PC-3 (cell line): ENCODE data around the gene TMEM98. TPM values are rescaled to one million over a fixed set of nuclear protein-coding genes. Genes with fewer than 3 reads are reported as not detected.

Experiments used
- ATAC-seq: fragments of 200-7000 bp; cut with Tn5 transposase; 2 replicates; pipeline ENCODE4 v1.9.1; 2020; ENCODE audit warnings: mild to moderate bottlenecking, moderate library complexity
- BruUV-seq: library from RNA; stranded (reverse); fragments of 400-500 nt; replicated peaks from 2 replicates; lab custom pipeline; 2021; lab: Mats Ljungman, UMichigan
- CTCF ChIA-PET: fragments of 300-600 bp; sonication (Branson Sonifier 250); formaldehyde crosslinking; loops from one replicate; lab custom pipeline; 2022; ENCODE audit warnings: antibody characterized with exemption; lab: Charles Lee
- POLR2A ChIA-PET: fragments of 300-600 bp; sonication (Branson Sonifier 250); formaldehyde crosslinking; loops from one replicate; lab custom pipeline; 2022; ENCODE audit warnings: antibody characterized with exemption; ENCODE audit not compliant: unreplicated experiment; lab: Charles Lee
- DNase-seq: peaks from one replicate; pipeline ENCODE4 v3.0.0-alpha.2; 2015
- H2AFZ ChIP-seq: fragments of 300-600 bp; sonication (generic); 2 replicates; pipeline ENCODE4 v1.6.0; 2016; ENCODE audit warnings: antibody characterized with exemption, low read length
- H3F3A ChIP-seq: fragments of 300-600 bp; sonication (generic); one replicate; pipeline ENCODE4 v1.6.0; 2017; ENCODE audit warnings: antibody characterized with exemption, low read length, control low read depth, mild to moderate bottlenecking; ENCODE audit not compliant: unreplicated experiment
- H3K27ac ChIP-seq: fragments of 300-600 bp; sonication (generic); 2 replicates; pipeline ENCODE4 v1.5.1; 2016; ENCODE audit warnings: mild to moderate bottlenecking, low read length
- H3K27me3 ChIP-seq: fragments of 300-600 bp; sonication (generic); 2 replicates; pipeline ENCODE4 v1.6.1; 2016; ENCODE audit warnings: low read length, mixed read lengths
- H3K36me3 ChIP-seq: fragments of 300-600 bp; sonication (generic); 2 replicates; pipeline ENCODE4 v1.6.1; 2016; ENCODE audit warnings: low read depth, mixed run types, low read length, mixed read lengths
- H3K4me1 ChIP-seq: fragments of 300-600 bp; sonication (generic); 2 replicates; pipeline ENCODE4 v1.5.1; 2016; ENCODE audit warnings: low read length; ENCODE audit not compliant: insufficient read depth
- H3K4me2 ChIP-seq: fragments of 300-600 bp; sonication (generic); 2 replicates; pipeline ENCODE4 v1.6.0; 2016; ENCODE audit warnings: low read length
- H3K4me3 ChIP-seq: fragments of 300-600 bp; sonication (generic); 2 replicates; pipeline ENCODE4 v1.5.1; 2016; ENCODE audit warnings: mild to moderate bottlenecking, low read length, mixed read lengths
- H3K79me2 ChIP-seq: fragments of 300-600 bp; sonication (generic); 2 replicates; pipeline ENCODE4 v1.6.1; 2017; ENCODE audit warnings: low read length, mixed read lengths
- H3K9ac ChIP-seq: fragments of 300-600 bp; sonication (generic); 2 replicates; pipeline ENCODE4 v1.6.0; 2016; ENCODE audit warnings: mild to moderate bottlenecking, low read length
- H3K9me2 ChIP-seq: fragments of 300-600 bp; sonication (generic); replicated peaks from 2 replicates; pipeline ENCODE4 v1.6.1; 2016; ENCODE audit warnings: mixed run types, low read length, mixed read lengths
- H3K9me3 ChIP-seq: fragments of 300-600 bp; sonication (generic); 2 replicates; pipeline ENCODE4 v1.6.1; 2016; ENCODE audit warnings: low read length, mixed read lengths
- H4K20me1 ChIP-seq: fragments of 300-600 bp; sonication (generic); 2 replicates; pipeline ENCODE4 v1.6.1; 2016; ENCODE audit warnings: low read length, mixed read lengths
- CTCF ChIP-seq: fragments of 300-600 bp; sonication (generic); conservative IDR thresholded peaks from 2 replicates; pipeline ENCODE4 v1.5.1; 2017; ENCODE audit warnings: antibody characterized with exemption, low read depth, mild to moderate bottlenecking, low read length
- EZH2 ChIP-seq: fragments of 300-600 bp; sonication (generic); IDR thresholded peaks from one replicate; pipeline ENCODE4 v1.6.1; 2017; ENCODE audit warnings: antibody characterized with exemption, mild to moderate bottlenecking, low read length; ENCODE audit not compliant: unreplicated experiment
- EZH2phosphoT487 ChIP-seq: fragments of 300-600 bp; sonication (generic); IDR thresholded peaks from 2 replicates; pipeline ENCODE4 v1.6.1; 2018; ENCODE audit warnings: mild to moderate bottlenecking, antibody characterized with exemption, low read length, borderline replicate concordance
- intact Hi-C: fragments of 100-400 bp; cut with micrococcal nuclease; formaldehyde crosslinking; loops from 2 replicates; pipeline ENCODE4 v1.9.0; 2023
- total RNA-seq: library from RNA; depleted of rRNA; stranded (reverse); fragments of >200 nt; gene quantifications from 2 replicates; pipeline ENCODE4 v1.2.3, GENCODE V29; 2014

The TMEM98 gene
- total RNA-seq, 1 experiment from 2014 or later: 59.4 TPM

DNA sequence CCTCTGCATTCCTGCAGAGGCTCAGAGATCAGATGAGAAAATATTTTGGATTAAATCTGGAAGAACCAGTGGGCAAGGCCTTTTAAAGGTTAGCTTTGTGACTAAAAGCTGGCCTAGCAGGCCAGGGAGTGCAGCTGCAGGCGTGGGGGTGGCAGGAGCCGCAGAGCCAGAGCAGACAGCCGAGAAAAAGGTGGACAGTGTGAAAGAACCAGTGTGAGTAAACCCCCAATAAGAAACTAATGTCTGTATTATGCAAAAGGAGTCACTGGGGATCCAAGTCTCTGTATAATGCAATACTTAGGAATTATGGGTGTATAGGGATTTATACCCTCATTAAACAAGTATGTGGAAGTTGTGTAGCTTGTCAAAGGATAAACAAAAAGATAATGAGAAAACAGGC is 42.3 kb downstream of the TMEM98 start:
- DNase-seq (peak; percentile 38), ATAC-seq (no peak)

DNA sequence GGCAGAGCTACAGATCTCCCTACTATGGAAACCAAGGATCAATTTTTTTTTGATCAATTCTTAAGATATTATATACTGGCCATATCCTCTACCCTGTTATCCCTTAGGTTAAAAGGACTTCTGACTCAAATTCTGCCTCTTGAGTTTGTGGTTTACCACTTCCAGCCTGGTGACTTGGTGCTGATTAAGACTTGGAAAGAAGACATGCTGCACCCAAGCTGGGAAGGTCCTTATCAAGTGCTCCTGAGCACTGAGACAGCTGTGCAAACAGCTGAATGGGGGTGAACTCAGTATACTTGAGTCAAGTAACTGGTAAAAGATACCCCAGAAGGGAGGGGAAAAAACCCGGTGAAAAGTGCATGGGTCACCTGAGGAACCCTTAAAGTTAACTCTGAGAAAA is 43.2 kb downstream of the TMEM98 start:
- Histone ChIP-seq H3K4me2 (no peak overlapping the region), H3K27me3 (no peaks in the 10 kb centered on the region), H3K27ac (no peak overlapping the region), H2AFZ (no peak overlapping the region), H3K9me2 (no peaks in the 10 kb centered on the region), H3K9ac (no peak overlapping the region), H4K20me1 (no peaks in the 10 kb centered on the region), H3K4me1 (peaks cover 7% of the 10 kb centered on the region; the same call in 1 of the 2 replicates), H3F3A (no peaks in the 10 kb centered on the region), H3K4me3 (no peak overlapping the region), H3K36me3 (no peaks in the 10 kb centered on the region), H3K79me2 (no peaks in the 10 kb centered on the region), H3K9me3 (no peaks in the 10 kb centered on the region)
- ChIA-PET POLR2A (no interaction called here), CTCF (no interaction called here)
- TF ChIP-seq CTCF (no peak), EZH2 (no peak), EZH2phosphoT487 (no peak)
- DNase-seq (peak; percentile 65), ATAC-seq (no peak)
- no TSS peak for BruUV-seq
- intact Hi-C loops: no loop called here

More for the DNA sequence above, 42.3 kb downstream of the TMEM98 start:
- no peaks in the 10 kb centered on the region for H3K27me3 ChIP-seq
- no peaks in the 10 kb centered on the region for H3K36me3 ChIP-seq
- H3K79me2 ChIP-seq: no peaks in the 10 kb centered on the region
- H3K9ac ChIP-seq: no peak overlapping the region
- BruUV-seq: no TSS peak
- no peak overlapping the region for H3K4me3 ChIP-seq
- POLR2A ChIA-PET: no interaction called here
- CTCF ChIA-PET: no interaction called here
- H3K4me1 ChIP-seq: peaks cover 7% of the 10 kb centered on the region; the same call in 1 of the 2 replicates
- no peaks in the 10 kb centered on the region for H3F3A ChIP-seq
- no peaks in the 10 kb centered on the region for H4K20me1 ChIP-seq
- H2AFZ ChIP-seq: no peak overlapping the region
- intact Hi-C loops: no loop called here
- TF ChIP-seq EZH2phosphoT487 (no peak), CTCF (no peak), EZH2 (no peak)
- H3K9me3 ChIP-seq: no peaks in the 10 kb centered on the region
- H3K27ac ChIP-seq: no peak overlapping the region
- no peaks in the 10 kb centered on the region for H3K9me2 ChIP-seq
- no peak overlapping the region for H3K4me2 ChIP-seq

- Histone ChIP-seq H3K79me2 (no peaks in the 10 kb centered on the region), H3K9me3 (no peaks in the 10 kb centered on the region), H3K27ac (no peak overlapping the region), H3K4me1 (no peaks in the 10 kb centered on the region), H3K36me3 (no peaks in the 10 kb centered on the region), H3F3A (no peaks in the 10 kb centered on the region), H3K4me2 (no peak overlapping the region), H2AFZ (no peak overlapping the region), H3K4me3 (no peak overlapping the region), H4K20me1 (no peaks in the 10 kb centered on the region), H3K9me2 (no peaks in the 10 kb centered on the region), H3K9ac (no peak overlapping the region), H3K27me3 (no peaks in the 10 kb centered on the region)
- ChIA-PET POLR2A (no interaction called here), CTCF (interaction anchor here (0.6 kb wide), 1 partner anchor 18 kb away, joined by 4 read pairs; no protein-coding TSS in a partner anchor)
- intact Hi-C loops: no loop called here
- ATAC-seq (no peak), DNase-seq (no peak)
- TF ChIP-seq CTCF (no peak), EZH2phosphoT487 (no peak), EZH2 (no peak)
- no TSS peak for BruUV-seq
Observed at GRCh38 chr17:32976131-32976530, 48.2 kb downstream of the TMEM98 start.
